Tibial nerve (tissue), 4 donors: ENCODE measurements around the gene PARD3B. TPM values are rescaled to one million over a fixed set of nuclear protein-coding genes. Genes with fewer than 3 reads are reported as not detected.

Source experiments
- DNase-seq, 2 donors: peaks; one replicate each; pipeline ENCODE4 v3.0.0-alpha.2; 2019; ENCODE audit warnings: low spot score in 2 of 2
- H3K27ac ChIP-seq, 4 donors: fragments of 200-600 bp; sonication (generic) in 3 of 4; one replicate each; pipeline ENCODE4 v1.5.1; 2017 to 2019; ENCODE audit warnings: mild to moderate bottlenecking in 1 of 4
- H3K27me3 ChIP-seq, 2 donors: fragments of 200-600 bp; sonication (generic) in 1 of 2; one replicate each; pipeline versions ENCODE4 v1.5.1 to v1.6.0; 2017 to 2019
- H3K36me3 ChIP-seq, 3 donors: fragments of 200-600 bp; sonication (generic); one replicate each; pipeline ENCODE4 v1.5.1; 2018 to 2019
- H3K4me1 ChIP-seq, 4 donors: fragments of 200-600 bp; sonication (generic) in 3 of 4; one replicate each; pipeline ENCODE4 v1.5.1; 2017 to 2019
- H3K4me3 ChIP-seq, 4 donors: fragments of 200-600 bp; sonication (generic) in 3 of 4; one replicate each; pipeline ENCODE4 v1.5.1; 2017 to 2019; ENCODE audit warnings: mild to moderate bottlenecking in 1 of 4, moderate library complexity in 1 of 4
- H3K9me3 ChIP-seq, 4 donors: fragments of 200-600 bp; sonication (generic) in 3 of 4; one replicate each; pipeline ENCODE4 v1.5.1; 2017 to 2019
- EP300 ChIP-seq, 2 donors: sonication (generic); formaldehyde crosslinking; IDR thresholded peaks; one replicate each; pipeline ENCODE4 v1.6.1; 2017; ENCODE audit warnings: antibody characterized with exemption in 2 of 2, mild to moderate bottlenecking in 1 of 2
- POLR2A ChIP-seq, 2 donors: fragments of 450-650 bp; IDR thresholded peaks; one replicate each; pipeline ENCODE4 v1.6.1; 2017; ENCODE audit warnings: antibody characterized with exemption in 2 of 2, mild to moderate bottlenecking in 2 of 2, moderate library complexity in 2 of 2
- WGBS, 2 donors: methylation state at CpG; one replicate each; pipeline ENCODE4 v1.1.5; 2018; 5-methylcytosine and 5-hydroxymethylcytosine counted together
- total RNA-seq, 4 donors: library from RNA; depleted of rRNA; stranded (reverse); fragments of >200 nt; gene quantifications; one replicate each; pipeline ENCODE4 v1.1.0, GENCODE V29; 2016
- TF ChIP-seq, protein P1 (sequence below), 5 experiments: fragments of 200-600 bp in 3 of 5; fragments of 450-650 bp in 2 of 5; sonication (generic) in 3 of 5; IDR thresholded peaks; one replicate each; pipeline ENCODE4 v1.5.1; 2016 to 2019; ENCODE audit warnings: antibody characterized with exemption in 5 of 5, mild to moderate bottlenecking in 3 of 5, moderate library complexity in 2 of 5

PARD3B gene
- total RNA-seq, 4 donors from 2014 or later, result 47.4 to 101 (median 64.8) TPM

DNA sequence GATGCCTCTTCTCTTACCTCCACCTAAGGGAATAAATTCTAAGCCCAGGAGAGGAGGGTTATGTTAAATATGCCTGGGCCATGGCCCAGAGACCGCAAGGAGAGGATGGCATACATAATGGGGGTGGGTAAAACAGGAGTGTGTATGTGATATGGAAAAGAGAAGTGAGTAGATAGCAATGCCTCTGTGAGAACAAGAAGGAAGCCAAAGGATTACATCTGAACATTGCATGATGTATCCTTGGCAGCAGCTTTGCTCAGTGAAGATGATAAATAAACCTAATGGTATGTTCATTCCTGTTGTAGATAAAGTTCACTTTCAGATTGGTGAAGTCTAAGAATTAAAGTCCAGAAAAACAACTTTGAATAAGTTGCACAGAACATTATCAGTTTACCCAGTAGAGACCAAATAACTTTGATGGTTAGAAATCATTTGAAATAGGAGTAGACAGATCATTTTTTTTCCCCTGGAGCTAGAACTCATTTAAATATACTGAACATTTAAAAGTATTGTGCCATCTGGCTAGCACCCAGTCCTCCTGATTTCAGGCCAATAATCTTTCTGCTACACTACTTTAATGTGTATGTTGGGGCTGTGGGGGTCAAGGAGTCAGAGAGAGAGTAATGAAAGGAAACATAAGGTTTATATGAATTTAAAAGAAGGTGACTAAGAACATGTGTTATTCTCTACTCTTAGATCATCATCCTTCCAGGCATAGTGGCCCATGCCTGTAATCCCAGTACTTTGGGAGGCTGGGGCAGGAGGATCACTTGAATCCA is 231.7 kb downstream of the PARD3B start:
- Histone ChIP-seq H3K9me3 (no peaks in the 10 kb centered on the region), H3K36me3 (no peaks in the 10 kb centered on the region), H3K27me3 (no peaks in the 10 kb centered on the region), H3K27ac (no peak overlapping the region), H3K4me1 (peaks cover 0 to 54% (median 0%) of the 10 kb centered on the region in 4 donors), H3K4me3 (no peak overlapping the region)
- WGBS, 2 donors, result 86 to 96% methylated on average over 1 of the region's 1 CpG
- TF ChIP-seq EP300 (IDR thresholded peaks at IDR 0.05), result no peak
- DNase-seq, result no peak

DNA sequence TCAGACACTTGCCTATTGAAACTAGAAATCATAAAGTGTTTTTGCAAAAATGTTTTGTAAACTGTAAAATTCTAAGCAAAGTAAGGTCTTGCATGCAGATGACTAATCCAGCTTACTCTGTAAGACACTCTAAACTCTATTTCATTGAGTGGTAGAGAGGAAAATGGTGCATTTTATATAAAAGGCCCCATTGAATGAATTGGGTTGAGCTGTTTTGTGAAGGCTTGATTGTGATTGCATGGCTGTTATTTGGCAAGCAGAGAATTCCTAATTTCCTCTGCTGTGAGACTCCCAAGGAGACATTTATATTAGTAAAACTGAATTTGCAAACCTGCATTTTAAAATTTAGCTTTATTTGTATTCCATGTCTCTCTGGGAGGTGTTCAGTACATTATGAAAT is 234.5 kb downstream of the PARD3B start:
- no peak overlapping the region for H3K4me3 ChIP-seq
- DNase-seq, result no peak
- H3K36me3 ChIP-seq, result no peaks in the 10 kb centered on the region
- H3K4me1 ChIP-seq, result peaks cover 0 to 46% (median 0%) of the 10 kb centered on the region in 4 donors
- no peak overlapping the region for H3K27ac ChIP-seq
- no peak for TF ChIP-seq EP300 (IDR thresholded peaks at IDR 0.05)
- TF ChIP-seq, protein P1, sequence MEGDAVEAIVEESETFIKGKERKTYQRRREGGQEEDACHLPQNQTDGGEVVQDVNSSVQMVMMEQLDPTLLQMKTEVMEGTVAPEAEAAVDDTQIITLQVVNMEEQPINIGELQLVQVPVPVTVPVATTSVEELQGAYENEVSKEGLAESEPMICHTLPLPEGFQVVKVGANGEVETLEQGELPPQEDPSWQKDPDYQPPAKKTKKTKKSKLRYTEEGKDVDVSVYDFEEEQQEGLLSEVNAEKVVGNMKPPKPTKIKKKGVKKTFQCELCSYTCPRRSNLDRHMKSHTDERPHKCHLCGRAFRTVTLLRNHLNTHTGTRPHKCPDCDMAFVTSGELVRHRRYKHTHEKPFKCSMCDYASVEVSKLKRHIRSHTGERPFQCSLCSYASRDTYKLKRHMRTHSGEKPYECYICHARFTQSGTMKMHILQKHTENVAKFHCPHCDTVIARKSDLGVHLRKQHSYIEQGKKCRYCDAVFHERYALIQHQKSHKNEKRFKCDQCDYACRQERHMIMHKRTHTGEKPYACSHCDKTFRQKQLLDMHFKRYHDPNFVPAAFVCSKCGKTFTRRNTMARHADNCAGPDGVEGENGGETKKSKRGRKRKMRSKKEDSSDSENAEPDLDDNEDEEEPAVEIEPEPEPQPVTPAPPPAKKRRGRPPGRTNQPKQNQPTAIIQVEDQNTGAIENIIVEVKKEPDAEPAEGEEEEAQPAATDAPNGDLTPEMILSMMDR (IDR thresholded peaks at IDR 0.05), result no peak
- TF ChIP-seq POLR2A (IDR thresholded peaks at IDR 0.05), result no peak
- no peaks in the 10 kb centered on the region for H3K9me3 ChIP-seq
- H3K27me3 ChIP-seq, result no peaks in the 10 kb centered on the region

DNA sequence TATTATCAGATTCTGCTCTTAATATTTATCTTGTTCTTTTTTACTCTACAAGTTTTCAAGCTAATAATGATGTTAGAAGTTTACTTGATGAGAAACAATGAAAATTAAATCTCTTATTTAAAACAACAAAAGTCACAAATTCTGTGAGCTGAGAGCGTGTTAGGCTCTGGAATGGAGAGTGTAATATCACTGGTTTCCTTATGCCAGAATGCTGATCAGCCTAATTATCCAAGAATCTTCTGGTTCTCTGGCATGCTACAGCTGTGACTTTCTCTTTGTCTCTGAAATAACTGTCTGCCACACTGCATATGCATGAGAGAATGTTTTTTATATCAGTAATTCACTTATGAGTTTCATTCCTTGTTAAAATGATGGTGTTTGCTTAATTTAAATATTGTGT is 236.7 kb downstream of the PARD3B start:
- TF ChIP-seq EP300 (IDR thresholded peaks at IDR 0.05) (no peak), POLR2A (IDR thresholded peaks at IDR 0.05) (no peak)
- TF ChIP-seq, protein P1 (IDR thresholded peaks at IDR 0.05), result no peak

DNA sequence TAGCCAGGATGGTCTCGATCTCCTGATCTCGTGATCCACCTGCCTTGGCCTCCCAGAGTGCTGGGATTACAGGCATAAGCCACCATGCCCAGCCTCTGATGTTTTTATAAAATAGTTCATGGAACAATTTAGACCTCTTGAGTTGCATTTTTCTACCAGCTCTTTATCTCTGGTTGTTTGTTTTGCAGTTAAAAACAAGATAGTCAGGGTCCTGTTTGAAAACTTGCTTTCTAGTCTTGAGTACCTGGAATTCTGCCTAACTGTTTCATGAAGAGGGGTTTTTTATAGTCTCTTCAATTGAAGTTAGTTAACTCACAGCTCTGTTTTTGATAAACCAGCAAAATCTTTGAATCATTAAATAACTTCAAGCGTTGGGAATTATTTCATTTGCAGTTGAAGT is 244.8 kb downstream of the PARD3B start:
- Histone ChIP-seq H3K4me3 (no peak overlapping the region), H3K27ac (no peak overlapping the region), H3K36me3 (no peaks in the 10 kb centered on the region), H3K9me3 (no peaks in the 10 kb centered on the region), H3K4me1 (no peaks in the 10 kb centered on the region), H3K27me3 (no peaks in the 10 kb centered on the region)
- 92 to 97% methylated on average over 3 of the region's 3 CpGs for WGBS, 2 donors
- DNase-seq, result no peak
- no peak for TF ChIP-seq EP300 (IDR thresholded peaks at IDR 0.05)
- no peak for TF ChIP-seq POLR2A (IDR thresholded peaks at IDR 0.05)
- TF ChIP-seq, protein P1 (IDR thresholded peaks at IDR 0.05), result no peak

More for the DNA sequence above, 236.7 kb downstream of the PARD3B start:
- no peaks in the 10 kb centered on the region for H3K27me3 ChIP-seq
- 53 to 58% methylated on average over 1 of the region's 1 CpG for WGBS, 2 donors
- no peak overlapping the region for H3K4me3 ChIP-seq
- peaks cover 0 to 26% (median 0%) of the 10 kb centered on the region in 4 donors for H3K4me1 ChIP-seq
- H3K27ac ChIP-seq, result no peak overlapping the region
- H3K36me3 ChIP-seq, result no peaks in the 10 kb centered on the region
- no peak for DNase-seq
- no peaks in the 10 kb centered on the region for H3K9me3 ChIP-seq

DNA sequence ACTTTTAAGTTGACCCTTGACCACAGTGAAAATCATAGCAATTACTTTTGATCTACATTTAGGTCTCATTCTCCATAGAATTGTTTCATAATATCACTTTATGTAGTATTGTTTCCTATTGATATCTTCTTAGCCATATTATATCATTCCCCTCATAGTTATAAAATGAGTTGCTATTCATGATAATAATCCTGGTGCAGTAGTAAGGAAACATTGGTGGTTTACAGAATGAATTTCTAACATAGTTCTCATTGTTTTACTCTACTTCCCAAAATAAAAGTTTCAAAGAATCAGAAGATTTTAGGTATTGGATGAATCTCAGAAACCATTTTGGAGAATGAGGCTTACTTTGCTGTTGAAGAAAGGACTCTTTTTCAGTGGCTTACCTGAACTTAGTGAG is 246.0 kb downstream of the PARD3B start:
- H3K9me3 ChIP-seq, result no peaks in the 10 kb centered on the region
- TF ChIP-seq, protein P1 (IDR thresholded peaks at IDR 0.05), result no peak
- TF ChIP-seq POLR2A (IDR thresholded peaks at IDR 0.05) (no peak), EP300 (IDR thresholded peaks at IDR 0.05) (no peak)
- H3K36me3 ChIP-seq, result no peaks in the 10 kb centered on the region
- H3K27ac ChIP-seq, result no peak overlapping the region
- H3K4me1 ChIP-seq, result no peaks in the 10 kb centered on the region
- DNase-seq, result no peak
- H3K27me3 ChIP-seq, result no peaks in the 10 kb centered on the region
- H3K4me3 ChIP-seq, result no peak overlapping the region
